Measurements from ENCODE around the gene POTEJ.
"Not testable (repeated sequence)": the region's sequence is repeated elsewhere in the genome, so short reads cannot be mapped to it uniquely, and the experiment has no call there.

The POTEJ gene

GRCh38 chr2:130598463-130598862, 12.8 kb upstream of the POTEJ start:
- DNase-seq (ENCODE audit: low spot score); in situ Hi-C loops (cut with MboI; ENCODE audit: low sequenced_read_pairs, unreplicated experiment): not testable (repeated sequence)

- in situ Hi-C loops (cut with MboI; ENCODE audit: low sequenced_read_pairs, unreplicated experiment); DNase-seq (ENCODE audit: low spot score): not testable (repeated sequence)
Observed at GRCh38 chr2:130599393-130599792, 11.8 kb upstream of the POTEJ start, which contains the start of gene CFC1. Gene CFC1 (minus strand): TSS chr2:130599575. CDS start chr2:130599287, 288 bp downstream.

GRCh38 chr2:130599926-130600325, 11.3 kb upstream of the POTEJ start:
- in situ Hi-C loops (cut with MboI; ENCODE audit: low sequenced_read_pairs, unreplicated experiment); DNase-seq (ENCODE audit: low spot score): not testable (repeated sequence)

GRCh38 chr2:130601648-130602302, 9.5 kb upstream of the POTEJ start:
- in situ Hi-C loops (cut with MboI; ENCODE audit: low sequenced_read_pairs, unreplicated experiment); DNase-seq (ENCODE audit: low spot score): not testable (repeated sequence)

GRCh38 chr2:130608276-130609001, 2.8 kb upstream of the POTEJ start:
- not testable (repeated sequence) for DNase-seq (ENCODE audit: low spot score)

GRCh38 chr2:130609002-130609920, 2.0 kb upstream of the POTEJ start:
- in situ Hi-C loops (cut with MboI; ENCODE audit: low sequenced_read_pairs, unreplicated experiment) = not testable (repeated sequence)

More at GRCh38 chr2:130608276-130609001, 2.8 kb upstream of the POTEJ start:
- in situ Hi-C loops (cut with MboI; ENCODE audit: low sequenced_read_pairs, unreplicated experiment) = not testable (repeated sequence)

GRCh38 chr2:130610486-130610885, 754 bp upstream of the POTEJ start:
- DNase-seq (ENCODE audit: low spot score); in situ Hi-C loops (cut with MboI; ENCODE audit: low sequenced_read_pairs, unreplicated experiment): not testable (repeated sequence)

More at GRCh38 chr2:130609002-130609920, 2.0 kb upstream of the POTEJ start:
- DNase-seq (ENCODE audit: low spot score) = not testable (repeated sequence)

GRCh38 chr2:130628784-130629475, 17.7 kb downstream of the POTEJ start:
- DNase-seq (ENCODE audit: low spot score); in situ Hi-C loops (cut with MboI; ENCODE audit: low sequenced_read_pairs, unreplicated experiment): not testable (repeated sequence)

- DNase-seq (ENCODE audit: low spot score); in situ Hi-C loops (cut with MboI; ENCODE audit: low sequenced_read_pairs, unreplicated experiment): not testable (repeated sequence)
Observed at GRCh38 chr2:130638973-130639372, 27.7 kb downstream of the POTEJ start.

GRCh38 chr2:130641688-130642087, 30.4 kb downstream of the POTEJ start:
- in situ Hi-C loops (cut with MboI; ENCODE audit: low sequenced_read_pairs, unreplicated experiment) = not testable (repeated sequence)

GRCh38 chr2:130649285-130649684, 38.0 kb downstream of the POTEJ start:
- in situ Hi-C loops (cut with MboI; ENCODE audit: low sequenced_read_pairs, unreplicated experiment); DNase-seq (ENCODE audit: low spot score): not testable (repeated sequence)

More at GRCh38 chr2:130641688-130642087, 30.4 kb downstream of the POTEJ start:
- not testable (repeated sequence) for DNase-seq (ENCODE audit: low spot score)

- in situ Hi-C loops (cut with MboI; ENCODE audit: low sequenced_read_pairs, unreplicated experiment); DNase-seq (ENCODE audit: low spot score): not testable (repeated sequence)
Observed at GRCh38 chr2:130664506-130664905, 53.3 kb downstream of the POTEJ start.

GRCh38 chr2:130665596-130665995, 54.4 kb downstream of the POTEJ start:
- DNase-seq (ENCODE audit: low spot score); in situ Hi-C loops (cut with MboI; ENCODE audit: low sequenced_read_pairs, unreplicated experiment): not testable (repeated sequence)

- DNase-seq (ENCODE audit: low spot score); in situ Hi-C loops (cut with MboI; ENCODE audit: low sequenced_read_pairs, unreplicated experiment): not testable (repeated sequence)
Observed at GRCh38 chr2:130667516-130667915, 56.3 kb downstream of the POTEJ start.

- DNase-seq (ENCODE audit: low spot score); in situ Hi-C loops (cut with MboI; ENCODE audit: low sequenced_read_pairs, unreplicated experiment): not testable (repeated sequence)
Observed at GRCh38 chr2:130670026-130670745, 58.9 kb downstream of the POTEJ start.

GRCh38 chr2:130692041-130692770, 81.0 kb downstream of the POTEJ start:
- in situ Hi-C loops (cut with MboI; ENCODE audit: low sequenced_read_pairs, unreplicated experiment); DNase-seq (ENCODE audit: low spot score): not testable (repeated sequence)
